Stomach smooth muscle (tissue), 2 donors: ENCODE results near the gene TSR3.

Experiments
- H3K27ac ChIP-seq: one replicate; pipeline ENCODE4 v1.7.0; 2013; ENCODE audit warnings: mild to moderate bottlenecking, low read length, inconsistent platforms
- H3K27me3 ChIP-seq, 2 donors: one replicate each; pipeline ENCODE4 v1.7.0; 2013; ENCODE audit warnings: low read length in 2 of 2; ENCODE audit not compliant: insufficient read depth in 2 of 2, control insufficient read depth in 1 of 2
- H3K36me3 ChIP-seq, 2 donors: one replicate each; pipeline ENCODE4 v1.7.0; 2013; ENCODE audit warnings: low read length in 2 of 2; ENCODE audit not compliant: control insufficient read depth in 2 of 2, insufficient read depth in 2 of 2
- H3K4me1 ChIP-seq: one replicate; pipeline ENCODE4 v1.7.0; 2013; ENCODE audit warnings: low read length; ENCODE audit not compliant: control insufficient read depth, insufficient read depth
- H3K4me3 ChIP-seq, 2 donors: one replicate each; pipeline ENCODE4 v1.7.0; 2013; ENCODE audit warnings: low read length in 2 of 2
- H3K9ac ChIP-seq, 2 donors: one replicate each; pipeline ENCODE4 v1.7.0; 2013; ENCODE audit warnings: low read length in 2 of 2, mild to moderate bottlenecking in 1 of 2
- H3K9me3 ChIP-seq, 2 donors: one replicate each; pipeline ENCODE4 v1.7.0; 2013; ENCODE audit warnings: low read length in 2 of 2; ENCODE audit not compliant: control insufficient read depth in 2 of 2
- donor health status: healthy.
- donor health status: Pancreatic carcinoma.

TSR3 gene

GRCh38 chr16:1300664-1301476 is 50.8 kb downstream of the TSR3 start:
- H3K27ac ChIP-seq = no peak overlapping the region
- H3K9ac ChIP-seq = no peak overlapping the region
- peaks cover 30 to 32% of the 10 kb centered on the region in 2 donors for H3K27me3 ChIP-seq

GRCh38 chr16:1299868-1300203 is 51.8 kb downstream of the TSR3 start:
- Histone ChIP-seq H3K9ac (no peak overlapping the region), H3K4me3 (no peak overlapping the region), H3K9me3 (no peaks in the 10 kb centered on the region), H3K27ac (no peak overlapping the region), H3K4me1 (peaks cover 7% of the 10 kb centered on the region), H3K27me3 (peaks cover 30 to 32% of the 10 kb centered on the region in 2 donors), H3K36me3 (no peaks in the 10 kb centered on the region)

More at GRCh38 chr16:1300664-1301476, 50.8 kb downstream of the TSR3 start:
- Histone ChIP-seq H3K4me1 (peaks cover 7% of the 10 kb centered on the region), H3K9me3 (no peaks in the 10 kb centered on the region), H3K4me3 (no peak overlapping the region), H3K36me3 (no peaks in the 10 kb centered on the region)
